ENCODE data around the gene FNTB. TPM values are rescaled to one million over a fixed set of nuclear protein-coding genes. Genes with fewer than 3 reads are reported as not detected.

FNTB gene
- total and polyA plus RNA-seq, 2 of the 8 experiments (the other 6 are each of a cell fraction or from before 2014, with no cell fraction given), result 16.0 to 20.7 TPM

DNA sequence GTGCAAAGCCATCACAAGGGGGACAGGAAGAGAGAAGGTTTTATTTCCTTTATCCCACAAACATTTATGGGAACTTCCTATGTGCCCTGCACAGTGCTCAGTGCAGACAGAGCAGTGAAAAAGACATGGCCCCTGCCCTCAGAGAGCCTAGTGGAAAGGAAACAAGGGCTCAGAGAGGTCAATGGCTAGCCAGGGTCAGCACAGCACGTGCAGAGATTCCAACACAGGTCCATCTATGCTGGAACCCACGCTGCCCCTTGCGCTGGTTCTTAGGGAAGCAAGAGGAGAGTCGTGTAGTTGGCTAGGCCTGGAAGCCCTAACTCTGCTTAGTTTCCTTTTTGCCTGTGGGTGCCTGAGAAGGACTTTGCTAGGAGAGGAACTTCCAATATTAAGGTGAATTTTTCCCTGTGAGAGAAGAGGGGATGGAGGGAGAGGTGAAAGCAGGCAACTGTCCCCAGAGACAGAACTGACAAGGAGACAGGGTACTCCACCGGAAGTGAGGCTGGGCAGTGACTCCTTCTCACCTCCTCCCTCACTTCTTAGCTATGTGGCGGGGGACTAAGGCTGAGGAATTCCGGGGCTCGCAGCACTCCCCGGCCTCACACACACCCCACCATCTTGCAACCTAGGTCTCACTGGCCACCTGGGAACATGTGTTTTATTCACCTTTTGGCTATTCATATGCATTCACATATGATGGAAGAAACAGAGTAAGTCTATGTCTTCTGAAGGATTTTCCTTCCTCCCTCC lies 32.0 kb upstream of the FNTB start:
- Histone ChIP-seq H3K14ac (ENCODE audit: insufficient read length) (no peak overlapping the region), H4K20me1 (replicated peaks in 1 of 2; ENCODE audit: control insufficient read depth in 1 of 2, insufficient read depth in 2 of 2, low read length in 2 of 2) (peaks cover 0 to 2% of the 10 kb centered on the region in 2 experiments), H3K23me2 (ENCODE audit: low read depth, low read length) (no peaks in the 10 kb centered on the region), H3K79me1 (ENCODE audit: low read depth, low read length) (peaks cover 2% of the 10 kb centered on the region; the same call in 1 of the 2 replicates), H3K23ac (ENCODE audit: insufficient read length) (no peak overlapping the region), H3K79me2 (ENCODE audit: control insufficient read depth in 1 of 2, insufficient read depth in 2 of 2, low read length in 2 of 2) (peaks cover 0 to 5% of the 10 kb centered on the region in 2 experiments; a peak in 1 of 4 replicates), H3K9me3 (ENCODE audit: insufficient read depth in 2 of 2, low read depth in 1 of 2, low read length in 1 of 2) (no peaks in the 10 kb centered on the region), H3K56ac (replicated peaks; ENCODE audit: insufficient read length, low read depth, low read length) (no peak overlapping the region), H2BK12ac (ENCODE audit: low read depth, low read length) (no peak overlapping the region), H3K4me3 (ENCODE audit: extremely low read depth in 1 of 4, insufficient read depth in 2 of 4, low read depth in 3 of 4, low read length in 4 of 4) (no peak overlapping the region), H4K91ac (replicated peaks; ENCODE audit: insufficient read length, low read length) (no peak overlapping the region), H3K4ac (replicated peaks; ENCODE audit: insufficient read length, low read depth, low read length) (no peak overlapping the region), H3K18ac (ENCODE audit: extremely low read depth, low read length) (peak overlapping the region; percentile 41; the same call in 1 of the 2 replicates), H4K8ac (ENCODE audit: extremely low read depth, insufficient read depth, low read length) (no peak overlapping the region), H3K27ac (ENCODE audit: low read depth, low read length) (no peak overlapping the region), H2BK120ac (replicated peaks; ENCODE audit: low read depth, low read length) (no peak overlapping the region), H3K9ac (replicated peaks in 1 of 4; ENCODE audit: extremely low read depth in 1 of 4, low read depth in 3 of 4, low read length in 3 of 4) (no peak overlapping the region), H3K36me3 (ENCODE audit: control insufficient read depth in 2 of 4, insufficient read depth in 4 of 4, low read length in 3 of 4) (peaks cover 3 to 15% (median 9%) of the 10 kb centered on the region in 4 experiments; a peak in 4 of 8 replicates), H3K4me1 (replicated peaks in 1 of 4; ENCODE audit: control insufficient read depth in 3 of 4, insufficient read depth in 4 of 4, low read length in 3 of 4) (peaks cover 5 to 16% (median 15%) of the 10 kb centered on the region in 4 experiments; a peak in 6 of 7 replicates), H2BK5ac (ENCODE audit: low read depth, low read length) (0 out of 2 replicates have a peak overlapping the region, but pooled peaks have one; percentile 41), H2AK5ac (ENCODE audit: low read depth, low read length) (0 out of 2 replicates have a peak overlapping the region, but pooled peaks have one; percentile 6), H2BK15ac (ENCODE audit: low read length) (no peak overlapping the region), H4K5ac (ENCODE audit: insufficient read length, low read depth, low read length) (no peak overlapping the region), H3K27me3 (replicated peaks in 1 of 4; ENCODE audit: control insufficient read depth in 3 of 4, extremely low read depth in 1 of 4, insufficient read depth in 3 of 4, low read length in 3 of 4) (no peaks in the 10 kb centered on the region), H2AFZ (ENCODE audit: low read length) (no peak overlapping the region), H2BK20ac (ENCODE audit: low read length) (no peak overlapping the region), H3K4me2 (ENCODE audit: insufficient read depth in 1 of 2, low read depth in 2 of 2, low read length in 2 of 2) (no peak overlapping the region)
- ChIA-PET CTCF (ENCODE audit: partially characterized antibody) (interaction anchor here (0.8 to 4.1 kb wide), 14 partner anchors 8 to 132 kb away, joined by 3 to 25 read pairs (median 8); partner anchors contain the start of genes CHURC1 and GPX2), POLR2A (ENCODE audit: partially characterized antibody) (interaction anchor here (1.1 to 2.2 kb wide), 4 partner anchors 10 to 40 kb away, joined by 3 to 9 read pairs (median 5); partner anchors contain the start of gene CHURC1)
- no peak for FAIRE-seq
- no peak for DNase-seq (ENCODE audit: low read depth in 1 of 2, low spot score in 2 of 2)
- 93% methylated on average over 9 of the region's 9 CpGs; no CpG with 5 or more reads in 1 of the 2 experiments for WGBS, 2 experiments (ENCODE audit: extremely low coverage in 1 of 2, insufficient coverage in 1 of 2, insufficient read length in 1 of 2, insufficient replicate concordance in 2 of 2, low coverage in 1 of 2, low lambda C conversion rate in 2 of 2, missing lambda C conversion rate in 1 of 2)
- no peak for TF ChIP-seq TCF12 (IDR thresholded peaks at IDR 0.05; ENCODE audit: low read depth, low read length)
- TF ChIP-seq KDM1A (IDR thresholded peaks at IDR 0.05; ENCODE audit: borderline replicate concordance, low read length), result no peak
- TF ChIP-seq SRF (IDR thresholded peaks at IDR 0.05; ENCODE audit: low read depth, low read length), result no peak
- no peak for TF ChIP-seq KDM5A (IDR thresholded peaks at IDR 0.05; ENCODE audit: low read length)
- TF ChIP-seq CHD2 (IDR thresholded peaks at IDR 0.05; ENCODE audit: low read length), result no peak
- no peak for TF ChIP-seq CBX5 (IDR thresholded peaks at IDR 0.05; ENCODE audit: low read depth, low read length)
- TF ChIP-seq SAP30 (IDR thresholded peaks at IDR 0.05; ENCODE audit: insufficient read depth, insufficient replicate concordance, low read length), result no peak
- TF ChIP-seq POLR2A (IDR thresholded peaks at IDR 0.05; ENCODE audit: control extremely low read depth in 1 of 2, low read depth in 2 of 2, low read length in 2 of 2), result no peak
- no peak for TF ChIP-seq EP300 (IDR thresholded peaks at IDR 0.05; ENCODE audit: borderline replicate concordance in 1 of 2, low read depth in 2 of 2, low read length in 2 of 2)
